ENCODE measurements around the gene SHPK.
A peak's percentile ranks its signal among the peaks of the same experiment; 100 is the strongest.

Gene SHPK

DNA sequence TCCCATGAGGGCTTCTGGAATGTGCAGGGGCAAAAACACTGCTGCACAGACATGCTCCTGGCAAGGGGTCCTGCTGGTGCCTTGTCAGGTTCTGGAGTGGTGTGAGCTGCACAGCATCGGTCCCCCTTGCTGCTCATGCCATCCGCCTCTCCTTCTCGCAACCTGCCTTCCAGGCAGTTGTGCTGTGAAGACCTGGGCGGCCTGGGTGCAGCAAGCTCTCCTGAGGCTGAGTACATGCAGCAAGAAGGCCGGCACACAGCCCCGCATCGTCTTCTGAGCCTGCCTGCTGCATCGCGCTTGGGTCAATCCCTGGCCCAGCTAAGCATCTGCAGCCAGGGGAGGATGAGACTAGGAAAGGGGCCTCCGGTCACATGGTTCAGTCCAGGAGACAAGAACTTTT lies 26.4 kb downstream of the SHPK start:
- Histone ChIP-seq H3K27ac (ENCODE audit: low read length) (no peak overlapping the region), H3K4me2 (ENCODE audit: low read length) (no peak overlapping the region), H3K9ac (ENCODE audit: low read length) (no peak overlapping the region), H3K4me3 (ENCODE audit: low read length) (no peak overlapping the region), H2AFZ (ENCODE audit: low read depth, low read length) (no peak overlapping the region), H3K9me3 (ENCODE audit: insufficient read depth, low read length) (no peaks in the 10 kb centered on the region), H3K79me2 (ENCODE audit: low read length) (no peaks in the 10 kb centered on the region), H3K4me1 (ENCODE audit: low read length) (no peaks in the 10 kb centered on the region), H3K36me3 (replicated peaks; ENCODE audit: low read depth, low read length) (peaks cover 3% of the 10 kb centered on the region), H4K20me1 (ENCODE audit: insufficient read depth, low read length) (no peaks in the 10 kb centered on the region), H3K27me3 (ENCODE audit: low read depth, low read length) (no peaks in the 10 kb centered on the region)
- TF ChIP-seq, protein P1, sequence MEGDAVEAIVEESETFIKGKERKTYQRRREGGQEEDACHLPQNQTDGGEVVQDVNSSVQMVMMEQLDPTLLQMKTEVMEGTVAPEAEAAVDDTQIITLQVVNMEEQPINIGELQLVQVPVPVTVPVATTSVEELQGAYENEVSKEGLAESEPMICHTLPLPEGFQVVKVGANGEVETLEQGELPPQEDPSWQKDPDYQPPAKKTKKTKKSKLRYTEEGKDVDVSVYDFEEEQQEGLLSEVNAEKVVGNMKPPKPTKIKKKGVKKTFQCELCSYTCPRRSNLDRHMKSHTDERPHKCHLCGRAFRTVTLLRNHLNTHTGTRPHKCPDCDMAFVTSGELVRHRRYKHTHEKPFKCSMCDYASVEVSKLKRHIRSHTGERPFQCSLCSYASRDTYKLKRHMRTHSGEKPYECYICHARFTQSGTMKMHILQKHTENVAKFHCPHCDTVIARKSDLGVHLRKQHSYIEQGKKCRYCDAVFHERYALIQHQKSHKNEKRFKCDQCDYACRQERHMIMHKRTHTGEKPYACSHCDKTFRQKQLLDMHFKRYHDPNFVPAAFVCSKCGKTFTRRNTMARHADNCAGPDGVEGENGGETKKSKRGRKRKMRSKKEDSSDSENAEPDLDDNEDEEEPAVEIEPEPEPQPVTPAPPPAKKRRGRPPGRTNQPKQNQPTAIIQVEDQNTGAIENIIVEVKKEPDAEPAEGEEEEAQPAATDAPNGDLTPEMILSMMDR (IDR thresholded peaks at IDR 0.05; ENCODE audit: low read depth, low read length): no peak
- no peak for TF ChIP-seq EZH2phosphoT487 (IDR thresholded peaks at IDR 0.05; ENCODE audit: low read depth)

DNA sequence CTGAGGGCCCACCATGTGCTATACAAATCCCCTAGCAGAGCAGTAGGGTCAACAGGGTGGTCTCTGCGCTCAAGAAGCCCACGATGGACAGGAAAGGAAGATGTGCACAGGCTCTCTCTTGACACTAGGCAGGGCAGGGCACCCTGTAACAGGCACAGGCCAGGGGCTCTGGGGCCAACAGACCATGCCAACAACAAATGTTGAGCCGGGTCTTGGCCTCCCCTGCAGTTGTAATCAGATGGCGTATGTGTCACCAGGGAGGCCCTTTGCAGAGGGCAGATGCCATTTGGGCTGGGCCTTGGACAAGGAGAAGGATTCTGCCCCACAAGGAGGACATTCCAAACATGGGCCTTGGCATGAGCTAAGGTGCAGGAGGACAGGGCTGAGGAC lies 32.2 kb downstream of the SHPK start:
- no peaks in the 10 kb centered on the region for H3K27me3 ChIP-seq (ENCODE audit: low read depth, low read length)
- H3K36me3 ChIP-seq (replicated peaks; ENCODE audit: low read depth, low read length): no peaks in the 10 kb centered on the region
- H4K20me1 ChIP-seq (ENCODE audit: insufficient read depth, low read length): no peaks in the 10 kb centered on the region
- no peak overlapping the region for H3K27ac ChIP-seq (ENCODE audit: low read length)
- H3K9ac ChIP-seq (ENCODE audit: low read length): no peak overlapping the region
- no peak overlapping the region for H3K4me2 ChIP-seq (ENCODE audit: low read length)
- H2AFZ ChIP-seq (ENCODE audit: low read depth, low read length): no peak overlapping the region
- H3K79me2 ChIP-seq (ENCODE audit: low read length): no peaks in the 10 kb centered on the region
- no peaks in the 10 kb centered on the region for H3K4me1 ChIP-seq (ENCODE audit: low read length)
- H3K9me3 ChIP-seq (ENCODE audit: insufficient read depth, low read length): no peaks in the 10 kb centered on the region
- H3K4me3 ChIP-seq (ENCODE audit: low read length): no peak overlapping the region
- TF ChIP-seq EZH2phosphoT487 (IDR thresholded peaks at IDR 0.05; ENCODE audit: low read depth): no peak
- TF ChIP-seq, protein P1 (IDR thresholded peaks at IDR 0.05; ENCODE audit: low read depth, low read length): no peak

DNA sequence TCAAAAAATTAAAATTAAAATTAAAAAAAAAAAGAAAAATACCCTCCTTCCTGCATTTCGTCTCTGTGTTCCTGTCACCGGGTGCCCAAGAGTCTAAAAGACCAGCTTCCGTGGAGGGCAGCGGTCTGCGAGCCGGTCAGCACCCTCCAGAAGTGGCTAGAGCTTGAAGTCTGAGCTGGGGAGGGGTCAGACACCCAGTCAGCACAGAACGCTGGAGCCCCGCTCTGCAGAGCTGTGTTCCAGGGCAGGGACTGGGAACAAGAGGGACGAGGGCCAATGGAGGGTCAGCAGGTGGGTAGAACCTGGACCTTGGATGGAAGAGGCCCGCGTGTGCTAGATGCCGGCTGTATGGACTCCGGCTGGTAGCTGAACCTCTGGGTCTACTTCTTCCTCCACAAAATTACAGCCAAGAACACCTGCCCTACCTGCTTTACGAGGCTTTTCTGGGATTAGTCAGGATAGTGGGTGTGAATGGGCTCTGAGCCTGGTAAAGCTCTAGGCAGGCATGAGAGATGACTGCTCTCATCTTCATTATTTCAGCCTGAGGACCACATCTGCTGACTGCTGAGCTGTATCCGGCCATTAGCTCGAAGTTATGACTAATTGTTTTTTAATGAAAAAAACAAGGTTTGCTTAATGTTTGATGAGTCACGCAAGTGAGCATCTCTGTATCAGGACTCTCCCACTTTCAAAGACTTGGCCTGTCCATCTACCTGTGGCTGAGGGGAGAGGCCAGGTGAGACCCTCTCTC lies 32.8 kb downstream of the SHPK start:
- H3K4me2 ChIP-seq (ENCODE audit: low read length): no peak overlapping the region
- no peak overlapping the region for H3K4me3 ChIP-seq (ENCODE audit: low read length)
- no peak overlapping the region for H2AFZ ChIP-seq (ENCODE audit: low read depth, low read length)
- no peaks in the 10 kb centered on the region for H3K79me2 ChIP-seq (ENCODE audit: low read length)
- H3K9ac ChIP-seq (ENCODE audit: low read length): no peak overlapping the region
- no peaks in the 10 kb centered on the region for H4K20me1 ChIP-seq (ENCODE audit: insufficient read depth, low read length)
- no peak overlapping the region for H3K27ac ChIP-seq (ENCODE audit: low read length)
- no peak for TF ChIP-seq EZH2phosphoT487 (IDR thresholded peaks at IDR 0.05; ENCODE audit: low read depth)
- TF ChIP-seq, protein P1 (IDR thresholded peaks at IDR 0.05; ENCODE audit: low read depth, low read length): no peak
- H3K27me3 ChIP-seq (ENCODE audit: low read depth, low read length): no peaks in the 10 kb centered on the region
- H3K36me3 ChIP-seq (replicated peaks; ENCODE audit: low read depth, low read length): no peaks in the 10 kb centered on the region
- H3K9me3 ChIP-seq (ENCODE audit: insufficient read depth, low read length): no peaks in the 10 kb centered on the region
- H3K4me1 ChIP-seq (ENCODE audit: low read length): no peaks in the 10 kb centered on the region

DNA sequence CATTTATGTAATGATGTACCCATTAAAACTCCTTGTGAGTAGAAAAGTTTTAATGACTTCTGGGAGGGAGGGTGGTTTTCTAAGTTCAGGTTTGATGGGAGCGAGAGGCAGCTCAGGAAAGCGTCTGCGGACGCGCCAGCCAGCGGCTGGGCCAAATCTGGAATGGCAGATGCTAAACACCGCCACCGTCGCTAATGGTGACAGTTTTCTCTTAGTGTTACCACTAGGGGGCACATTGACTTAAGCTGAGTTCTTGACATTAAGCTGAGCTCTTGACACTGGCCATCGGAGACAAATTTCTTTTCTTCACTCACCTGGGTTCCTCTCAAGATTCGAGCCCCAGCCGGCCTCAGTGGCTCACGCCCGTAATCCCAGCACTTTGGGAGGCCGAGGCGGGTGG lies 33.6 kb downstream of the SHPK start:
- H2AFZ ChIP-seq (ENCODE audit: low read depth, low read length): no peak overlapping the region
- TF ChIP-seq EZH2phosphoT487 (IDR thresholded peaks at IDR 0.05; ENCODE audit: low read depth): no peak
- TF ChIP-seq, protein P1 (IDR thresholded peaks at IDR 0.05; ENCODE audit: low read depth, low read length): peak; percentile 46
- H4K20me1 ChIP-seq (ENCODE audit: insufficient read depth, low read length): no peaks in the 10 kb centered on the region
- H3K4me2 ChIP-seq (ENCODE audit: low read length): no peak overlapping the region
- no peak overlapping the region for H3K4me3 ChIP-seq (ENCODE audit: low read length)
- no peaks in the 10 kb centered on the region for H3K27me3 ChIP-seq (ENCODE audit: low read depth, low read length)
- H3K4me1 ChIP-seq (ENCODE audit: low read length): no peaks in the 10 kb centered on the region
- no peaks in the 10 kb centered on the region for H3K9me3 ChIP-seq (ENCODE audit: insufficient read depth, low read length)
- H3K9ac ChIP-seq (ENCODE audit: low read length): no peak overlapping the region
- no peaks in the 10 kb centered on the region for H3K79me2 ChIP-seq (ENCODE audit: low read length)
- no peaks in the 10 kb centered on the region for H3K36me3 ChIP-seq (replicated peaks; ENCODE audit: low read depth, low read length)
- H3K27ac ChIP-seq (ENCODE audit: low read length): no peak overlapping the region

Data from OCI-LY3 (cell line).